ENCODE measurements around the gene HCN3.
A peak's percentile ranks its signal among the peaks of the same experiment; 100 is the strongest.
"Not testable (repeated sequence)": the region's sequence is repeated elsewhere in the genome, so short reads cannot be mapped to it uniquely, and the experiment has no call there.

HCN3 gene

GRCh38 chr1:155313261-155313660, 36.0 kb downstream of the HCN3 start:
- no peak for DNase-seq (ENCODE audit: low read depth)

GRCh38 chr1:155316922-155317321, 39.7 kb downstream of the HCN3 start:
- DNase-seq (ENCODE audit: low read depth), result no peak

DNA sequence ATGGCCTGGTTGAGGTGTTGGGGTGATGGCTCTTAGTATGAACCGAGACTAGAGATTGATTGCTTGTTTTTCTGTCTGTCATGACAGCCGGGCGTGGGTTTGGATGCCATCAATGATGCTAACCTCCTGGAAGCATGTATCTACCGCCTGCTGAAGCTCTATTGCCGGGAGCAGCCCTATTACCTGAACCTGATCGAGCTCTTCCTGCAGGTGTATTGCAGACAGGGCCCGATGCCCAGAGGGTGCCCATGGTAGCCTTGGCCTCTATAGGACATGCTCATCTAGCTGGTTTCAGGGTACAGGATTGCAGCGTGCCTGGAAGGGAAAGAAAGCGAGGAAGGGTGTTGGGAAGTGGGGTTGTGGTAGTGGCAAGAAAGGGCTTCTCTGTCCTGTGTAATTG, 40.8 kb downstream of the HCN3 start:
- no peak for DNase-seq (ENCODE audit: low read depth)

DNA sequence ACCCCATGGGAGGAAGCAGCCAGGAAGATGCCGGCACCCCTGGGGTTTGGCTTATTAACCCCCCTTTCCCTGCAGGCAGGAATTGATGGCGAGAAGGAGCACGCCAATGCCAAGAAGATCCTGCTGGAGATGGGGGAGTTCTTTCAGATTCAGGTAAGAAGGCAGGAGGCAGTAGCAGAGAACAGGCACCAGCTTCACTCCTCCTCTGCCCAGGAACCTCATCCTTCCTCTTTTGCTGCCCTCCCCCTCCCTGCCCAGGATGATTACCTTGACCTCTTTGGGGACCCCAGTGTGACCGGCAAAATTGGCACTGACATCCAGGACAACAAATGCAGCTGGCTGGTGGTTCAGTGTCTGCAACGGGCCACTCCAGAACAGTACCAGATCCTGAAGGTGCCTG, 42.3 kb downstream of the HCN3 start:
- no peak for DNase-seq (ENCODE audit: low read depth)

DNA sequence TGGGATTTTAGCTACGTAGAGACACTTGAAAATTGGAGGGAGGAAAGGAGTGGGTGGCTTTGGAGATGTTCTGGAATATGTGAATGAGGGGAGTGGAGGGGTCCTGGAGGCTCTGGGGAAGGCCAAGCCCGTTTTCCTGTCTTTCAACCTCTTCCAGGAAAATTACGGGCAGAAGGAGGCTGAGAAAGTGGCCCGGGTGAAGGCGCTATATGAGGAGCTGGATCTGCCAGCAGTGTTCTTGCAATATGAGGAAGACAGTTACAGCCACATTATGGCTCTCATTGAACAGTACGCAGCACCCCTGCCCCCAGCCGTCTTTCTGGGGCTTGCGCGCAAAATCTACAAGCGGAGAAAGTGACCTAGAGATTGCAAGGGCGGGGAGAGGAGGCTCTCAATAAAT, 43.0 kb downstream of the HCN3 start:
- no peak for DNase-seq (ENCODE audit: low read depth)

DNA sequence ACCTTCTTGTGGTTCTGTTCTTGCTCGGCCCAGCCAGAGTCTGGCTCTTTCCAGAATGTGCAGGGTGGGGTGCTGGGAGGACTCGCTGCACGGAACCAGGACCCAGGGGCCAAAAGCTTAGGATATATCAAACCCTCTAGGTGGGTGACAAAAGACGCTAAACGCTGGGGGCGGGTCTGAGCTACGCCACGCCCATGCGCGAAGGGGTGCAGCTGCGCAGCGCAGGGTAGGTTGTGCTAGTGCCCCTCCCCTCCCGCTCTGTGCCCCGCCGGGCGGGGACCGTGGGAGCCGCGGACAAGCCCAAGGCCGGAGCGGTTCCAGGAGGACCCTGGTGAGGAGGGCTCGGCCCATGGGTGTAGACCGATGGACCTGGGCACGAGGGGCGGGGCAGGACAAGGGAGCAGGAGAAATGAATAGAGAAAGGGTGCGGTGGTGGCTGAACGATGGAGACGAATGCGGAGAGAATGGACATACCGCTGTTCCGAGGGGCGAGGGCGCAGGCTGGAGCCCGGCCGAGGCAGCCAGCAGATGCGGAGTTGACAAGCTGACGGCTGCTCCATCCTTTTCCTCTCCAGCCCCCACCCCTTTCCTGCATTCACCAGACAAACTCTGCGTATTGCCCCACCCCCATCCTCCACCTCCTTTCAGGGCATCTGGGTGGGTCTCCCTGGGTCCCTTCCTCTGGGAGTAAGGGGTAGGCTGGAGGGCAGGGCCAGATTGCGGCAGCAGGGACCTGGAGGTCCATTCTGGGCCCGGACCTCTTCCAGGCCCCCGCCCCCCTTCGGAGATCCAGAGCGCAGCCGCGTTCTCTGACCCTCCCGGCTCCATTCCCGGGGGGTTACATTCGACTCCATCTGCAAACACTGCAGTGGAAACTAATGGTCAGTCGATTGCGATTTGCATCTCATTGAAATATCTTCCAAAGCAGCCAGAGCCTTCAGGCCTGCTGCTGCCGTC, 43.7 kb downstream of the HCN3 start, which contains the start of gene RUSC1:
Gene RUSC1 (plus strand): TSS at position 234 of the 957 bp plus-strand sequence. CDS start 880 bp downstream, outside the sequence.
- no peak for DNase-seq (ENCODE audit: low read depth)

- DNase-seq (ENCODE audit: low read depth), result no peak
These were observed 44.6 kb downstream of the HCN3 start for GRCh38 chr1:155321639-155322503.

DNA sequence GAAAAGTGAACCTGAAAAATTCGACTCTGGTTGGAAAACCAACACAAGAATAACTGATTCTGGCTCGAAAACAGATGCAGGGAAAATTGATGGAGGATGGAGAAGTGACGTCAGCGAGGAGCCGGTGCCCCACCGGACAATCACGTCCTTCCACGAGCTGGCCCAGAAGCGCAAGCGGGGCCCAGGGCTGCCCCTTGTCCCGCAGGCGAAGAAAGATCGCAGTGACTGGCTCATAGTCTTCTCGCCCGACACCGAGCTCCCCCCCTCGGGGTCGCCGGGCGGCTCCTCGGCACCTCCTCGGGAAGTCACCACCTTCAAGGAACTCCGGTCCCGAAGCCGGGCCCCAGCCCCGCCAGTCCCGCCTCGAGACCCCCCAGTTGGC, 45.3 kb downstream of the HCN3 start:
- no peak for DNase-seq (ENCODE audit: low read depth)

- peak; percentile 96 for DNase-seq (ENCODE audit: low read depth)
These were observed 45.9 kb downstream of the HCN3 start for GRCh38 chr1:155322953-155323728.

DNA sequence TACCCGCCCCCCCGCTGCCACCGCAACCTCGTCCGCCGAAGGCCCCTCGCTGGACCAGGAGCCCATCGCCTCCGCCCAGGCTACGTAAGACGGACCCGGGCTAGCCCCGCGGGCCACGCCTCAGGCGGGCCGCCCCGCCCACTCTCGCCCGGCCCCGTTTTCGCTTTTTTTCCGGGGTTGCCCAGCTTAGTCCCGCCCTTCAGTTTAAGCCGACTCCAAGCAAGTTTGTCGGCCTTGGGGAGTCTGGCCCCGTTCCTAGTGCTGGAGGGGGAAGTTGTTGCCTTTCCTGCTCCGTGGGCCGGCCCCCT, 46.4 kb downstream of the HCN3 start:
- DNase-seq (ENCODE audit: low read depth), result peak; percentile 88

DNA sequence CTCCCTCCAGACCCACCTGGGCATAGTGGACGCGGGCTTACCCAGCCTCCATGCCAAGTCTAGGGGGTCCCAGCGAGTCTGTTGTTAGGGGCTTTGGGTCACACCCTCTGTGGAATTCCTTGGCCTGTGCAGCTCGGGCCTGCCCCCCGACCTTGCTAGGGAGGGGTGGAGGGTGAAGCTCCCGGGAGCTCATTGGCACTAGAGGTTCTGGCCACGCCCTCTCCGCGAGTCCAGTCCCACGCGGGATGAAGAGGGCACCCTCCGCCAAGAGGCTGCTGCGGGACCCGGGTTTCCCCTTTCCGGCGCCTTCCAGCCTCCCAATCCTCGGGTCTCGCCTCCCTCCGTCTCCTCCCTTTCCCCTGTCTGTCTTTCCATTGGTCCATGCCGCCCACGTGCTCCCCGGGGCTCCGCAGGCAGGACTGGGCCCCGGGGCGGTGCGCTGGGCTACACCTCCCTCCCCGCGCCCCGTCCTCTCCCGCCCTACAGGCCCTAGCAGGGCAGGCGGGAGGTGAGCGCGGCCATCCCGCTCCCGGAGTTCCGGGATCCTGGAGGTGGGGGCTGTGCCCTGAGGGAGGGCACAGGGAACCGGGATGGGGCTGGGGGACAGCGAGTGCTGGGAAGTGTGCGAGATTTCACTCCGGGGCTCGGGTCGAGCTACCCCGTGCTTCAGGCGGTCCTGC, 46.9 kb downstream of the HCN3 start:
- DNase-seq (ENCODE audit: low read depth), result peak; percentile 96

GRCh38 chr1:155324717-155325602, 47.7 kb downstream of the HCN3 start:
- no peak for DNase-seq (ENCODE audit: low read depth)

DNA sequence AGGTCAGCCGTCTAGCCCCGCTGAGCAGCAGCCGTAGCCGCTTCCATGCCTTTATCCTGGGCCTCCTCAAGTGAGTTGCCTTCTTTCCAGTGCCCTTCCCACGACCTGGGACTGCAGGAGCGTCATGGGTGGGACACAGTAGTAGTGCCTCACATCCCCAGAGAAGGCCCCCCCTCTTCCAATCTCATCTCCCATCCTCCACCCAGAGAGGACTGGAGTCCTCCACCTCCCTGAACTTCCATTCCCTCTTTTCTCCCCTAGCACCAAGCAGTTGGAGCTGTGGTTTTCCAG, 48.3 kb downstream of the HCN3 start:
- no peak for DNase-seq (ENCODE audit: low read depth)

GRCh38 chr1:155326020-155326526, 48.8 kb downstream of the HCN3 start:
- no peak for DNase-seq (ENCODE audit: low read depth)

- no peak for DNase-seq (ENCODE audit: low read depth)
These were observed 49.4 kb downstream of the HCN3 start for GRCh38 chr1:155326631-155327037.

- no peak for DNase-seq (ENCODE audit: low read depth)
These were observed 50.7 kb downstream of the HCN3 start for GRCh38 chr1:155327981-155328380.

DNA sequence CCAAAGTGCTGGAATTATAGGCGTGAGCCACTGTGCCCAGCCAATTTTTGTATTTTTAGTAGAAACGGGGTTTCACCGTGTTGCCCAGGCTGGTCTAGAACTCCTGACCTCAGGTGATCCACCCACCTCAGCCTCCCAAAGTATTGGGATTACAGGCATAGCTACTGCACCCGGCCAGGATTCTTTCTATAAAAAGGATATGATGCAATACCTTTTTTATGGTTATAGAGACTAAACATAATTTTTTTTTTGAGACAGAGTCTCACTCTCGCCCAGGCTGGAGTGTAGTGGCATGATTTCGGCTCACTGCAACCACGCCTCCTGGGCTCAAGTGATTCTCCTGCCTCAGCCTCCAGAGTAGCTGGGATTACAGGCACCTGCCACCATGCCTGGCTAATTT, 51.6 kb downstream of the HCN3 start:
- not testable (repeated sequence) for DNase-seq (ENCODE audit: low read depth)

GRCh38 chr1:155329980-155330598, 52.8 kb downstream of the HCN3 start:
- no peak for DNase-seq (ENCODE audit: low read depth)

GRCh38 chr1:155334962-155335361, 57.7 kb downstream of the HCN3 start:
- DNase-seq (ENCODE audit: low read depth), result no peak
